Activated CD4-positive, alpha-beta memory T cell treated with anti-CD3 and anti-CD28 coated beads, Interleukin-2, amount 10 ng/mL, durations not matched to agents 7 days and 5 days (primary cell): ENCODE data around the gene TIMM9. TPM values are rescaled to one million over a fixed set of nuclear protein-coding genes. Genes with fewer than 3 reads are reported as not detected.
A peak's percentile ranks its signal among the peaks of the same experiment; 100 is the strongest.

Source experiments
- CTCF ChIA-PET: fragments of 350-600 bp; sonication (Branson Sonifier 250); formaldehyde crosslinking; loops from one replicate; lab custom pipeline; 2021; ENCODE audit warnings: antibody characterized with exemption, inconsistent platforms; lab: Charles Lee
- POLR2A ChIA-PET: fragments of 350-600 bp; sonication (Branson Sonifier 250); formaldehyde crosslinking; loops from one replicate; lab custom pipeline; 2021; ENCODE audit warnings: antibody characterized with exemption; lab: Charles Lee
- DNase-seq: peaks from one replicate; pipeline ENCODE4 v3.0.0-alpha.2; 2020
- H3K27ac Mint-ChIP-seq: one replicate; pipeline ENCODE4 v1.8.0; 2021; ENCODE audit warnings: mild to moderate bottlenecking, mixed read lengths
- H3K27me3 Mint-ChIP-seq: one replicate; pipeline ENCODE4 v1.8.0; 2021; ENCODE audit warnings: mixed read lengths
- H3K36me3 Mint-ChIP-seq: one replicate; pipeline ENCODE4 v1.8.0; 2021; ENCODE audit warnings: low read depth, mixed read lengths
- H3K4me1 Mint-ChIP-seq: one replicate; pipeline ENCODE4 v1.8.0; 2021; ENCODE audit warnings: mixed read lengths
- H3K4me3 Mint-ChIP-seq: one replicate; pipeline ENCODE4 v1.8.0; 2021; ENCODE audit warnings: mild to moderate bottlenecking, mixed read lengths
- H3K9me3 Mint-ChIP-seq: one replicate; pipeline ENCODE4 v1.8.0; 2021; ENCODE audit warnings: mixed read lengths
- total RNA-seq, 2 experiments: library from RNA; stranded (reverse); gene quantifications; one replicate each; pipeline ENCODE4 v1.2.3, GENCODE V29; 2021

The TIMM9 gene, protein sequence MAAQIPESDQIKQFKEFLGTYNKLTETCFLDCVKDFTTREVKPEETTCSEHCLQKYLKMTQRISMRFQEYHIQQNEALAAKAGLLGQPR
- total RNA-seq, result 10 to 100 TPM; 37.5 to 40.3 TPM

- DNase-seq, result peak; percentile 97
- Mint-ChIP-seq H3K9me3 (no peaks in the 10 kb centered on the region), H3K4me1 (peaks cover 46% of the 10 kb centered on the region), H3K36me3 (peaks cover 21% of the 10 kb centered on the region), H3K27me3 (no peaks in the 10 kb centered on the region), H3K27ac (peak within 1 kb of the TSS; percentile 97), H3K4me3 (peak within 1 kb of the TSS; percentile 93)
- CTCF ChIA-PET, result interaction anchor here (0.9 to 4.1 kb wide), 4 partner anchors 16 to 183 kb away, joined by 3 to 26 read pairs (median 3); partner anchors contain the start of genes PSMA3 and TOMM20L
- POLR2A ChIA-PET, result interaction anchor here (0.6 to 2.6 kb wide), 26 partner anchors 10 to 1822 kb away, joined by 3 to 61 read pairs (median 4); partner anchors contain the start of genes ACTR10, ARID4A, DAAM1 and JKAMP
Observed at GRCh38 chr14:58427281-58428117, at the start of gene TIMM9, which contains the start of gene KIAA0586. TIMM9 (minus strand) TSS chr14:58427531; CDS start chr14:58411945, 15,586 bp downstream. KIAA0586 (plus strand) TSS chr14:58427719; CDS start chr14:58428265, 546 bp downstream.

- H3K9me3 Mint-ChIP-seq, result no peaks in the 10 kb centered on the region
- DNase-seq, result no peak
- CTCF ChIA-PET, result interaction anchor here (0.7 kb wide), 1 partner anchor 10 kb away, joined by 3 read pairs; no protein-coding TSS in a partner anchor
- H3K27ac Mint-ChIP-seq, result no peak overlapping the region
- POLR2A ChIA-PET, result interaction anchor here (1.1 kb wide), 1 partner anchor 77 kb away, joined by 3 read pairs; no protein-coding TSS in a partner anchor
- no peaks in the 10 kb centered on the region for H3K4me1 Mint-ChIP-seq
- no peak overlapping the region for H3K4me3 Mint-ChIP-seq
- H3K36me3 Mint-ChIP-seq, result peaks cover 26% of the 10 kb centered on the region
- no peaks in the 10 kb centered on the region for H3K27me3 Mint-ChIP-seq
Observed at GRCh38 chr14:58476320-58476719, 49.0 kb upstream of the TIMM9 start.

- Mint-ChIP-seq H3K36me3 (peaks cover 13% of the 10 kb centered on the region), H3K27ac (no peak overlapping the region), H3K9me3 (no peaks in the 10 kb centered on the region), H3K4me1 (no peaks in the 10 kb centered on the region), H3K4me3 (no peak overlapping the region), H3K27me3 (no peaks in the 10 kb centered on the region)
- no peak for DNase-seq
- ChIA-PET POLR2A (no interaction called here), CTCF (no interaction called here)
Observed at GRCh38 chr14:58469309-58469708, 42.0 kb upstream of the TIMM9 start.

DNA sequence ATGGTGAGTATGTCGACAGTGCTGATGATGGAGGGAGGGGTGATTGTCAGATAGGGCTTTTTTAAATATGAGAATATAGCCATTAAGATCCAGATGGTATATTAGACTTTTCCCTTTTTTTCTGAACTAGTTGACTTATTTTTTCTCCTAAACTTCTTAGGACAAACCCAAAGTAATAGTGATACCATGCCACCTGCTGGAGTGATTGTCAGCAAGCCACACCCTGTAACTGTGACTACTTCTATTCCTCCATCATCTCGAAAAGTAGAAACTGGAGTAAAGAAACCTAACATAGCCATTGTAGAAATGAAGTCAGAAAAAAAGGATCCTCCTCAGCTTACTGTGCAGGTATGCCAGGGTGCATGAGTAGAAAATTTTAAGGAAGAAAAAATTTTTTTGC lies 40.2 kb upstream of the TIMM9 start:
- Mint-ChIP-seq H3K27me3 (no peaks in the 10 kb centered on the region), H3K4me3 (no peak overlapping the region), H3K9me3 (no peaks in the 10 kb centered on the region), H3K36me3 (peaks cover 13% of the 10 kb centered on the region), H3K4me1 (no peaks in the 10 kb centered on the region), H3K27ac (no peak overlapping the region)
- ChIA-PET POLR2A (no interaction called here), CTCF (no interaction called here)
- no peak for DNase-seq

- no peak overlapping the region for H3K27ac Mint-ChIP-seq
- H3K36me3 Mint-ChIP-seq, result peaks cover 17% of the 10 kb centered on the region
- CTCF ChIA-PET, result interaction anchor here (0.6 kb wide), 2 partner anchors 10 to 61 kb away, joined by 3 read pairs; no protein-coding TSS in a partner anchor
- POLR2A ChIA-PET, result no interaction called here
- H3K27me3 Mint-ChIP-seq, result no peaks in the 10 kb centered on the region
- no peaks in the 10 kb centered on the region for H3K9me3 Mint-ChIP-seq
- H3K4me1 Mint-ChIP-seq, result no peaks in the 10 kb centered on the region
- no peak overlapping the region for H3K4me3 Mint-ChIP-seq
- no peak for DNase-seq
Observed at GRCh38 chr14:58466459-58466858, 39.1 kb upstream of the TIMM9 start.

DNA sequence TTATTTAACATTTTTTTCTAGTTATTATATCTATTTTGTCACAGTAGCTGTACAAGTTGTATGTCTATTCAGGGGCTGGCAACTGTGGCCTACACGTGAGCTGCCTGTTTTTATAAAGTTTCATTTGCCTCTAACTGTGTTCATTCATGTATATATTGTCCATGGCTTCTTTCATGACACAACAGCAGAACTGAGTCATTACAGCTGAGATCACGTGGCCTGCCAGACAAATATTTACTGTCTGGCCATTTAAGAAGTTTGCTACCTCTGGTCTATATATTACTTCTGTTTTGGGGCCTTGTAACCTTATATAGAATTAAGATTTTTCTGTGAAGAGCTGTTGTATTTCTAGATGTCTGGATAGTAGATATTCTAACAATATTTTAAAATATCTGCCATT lies 38.1 kb upstream of the TIMM9 start:
- H3K4me3 Mint-ChIP-seq, result no peak overlapping the region
- H3K9me3 Mint-ChIP-seq, result no peaks in the 10 kb centered on the region
- H3K27ac Mint-ChIP-seq, result no peak overlapping the region
- POLR2A ChIA-PET, result no interaction called here
- H3K4me1 Mint-ChIP-seq, result no peaks in the 10 kb centered on the region
- H3K27me3 Mint-ChIP-seq, result no peaks in the 10 kb centered on the region
- CTCF ChIA-PET, result no interaction called here
- peaks cover 23% of the 10 kb centered on the region for H3K36me3 Mint-ChIP-seq
- no peak for DNase-seq

DNA sequence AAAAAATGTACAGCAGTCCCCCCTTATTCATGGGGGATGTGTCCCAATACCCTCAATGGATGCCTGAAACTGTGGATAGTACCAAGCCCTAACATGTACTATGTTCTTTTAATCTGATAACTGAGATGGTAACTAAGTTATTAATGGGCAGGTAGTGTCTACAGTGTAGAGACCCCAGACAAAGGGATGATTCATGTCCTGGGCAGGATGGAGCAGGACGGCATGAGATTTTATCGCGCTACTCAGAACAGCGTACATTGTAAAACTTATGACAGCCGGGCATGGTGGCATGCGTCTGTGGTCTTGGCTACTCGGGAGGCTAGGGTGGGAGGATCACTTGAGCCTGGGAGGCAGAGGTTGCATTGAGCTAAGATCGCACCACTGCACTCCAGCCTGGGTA lies 37.3 kb upstream of the TIMM9 start:
- peaks cover 3% of the 10 kb centered on the region for H3K4me1 Mint-ChIP-seq
- CTCF ChIA-PET, result no interaction called here

DNA sequence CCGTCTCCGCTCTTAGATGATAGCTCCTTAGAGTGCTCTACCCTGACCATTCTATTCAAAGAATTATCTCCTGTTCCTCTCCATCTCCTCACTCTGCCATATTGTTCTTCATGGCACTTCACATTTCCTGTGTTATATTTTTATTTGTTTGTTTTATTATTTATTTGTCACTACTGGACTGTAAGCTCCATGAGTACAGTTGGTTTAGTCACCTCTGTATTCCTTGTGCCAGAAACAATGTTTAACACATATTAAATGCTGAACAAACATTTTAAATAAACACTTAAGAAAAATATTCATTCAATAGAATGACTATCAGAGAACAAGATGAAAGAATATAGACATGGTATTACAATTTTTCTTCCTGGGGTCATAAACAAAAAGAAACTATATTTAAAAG lies 35.8 kb upstream of the TIMM9 start:
- Mint-ChIP-seq H3K9me3 (no peaks in the 10 kb centered on the region), H3K4me1 (peaks cover 3% of the 10 kb centered on the region), H3K4me3 (no peak overlapping the region), H3K36me3 (peaks cover 21% of the 10 kb centered on the region), H3K27me3 (no peaks in the 10 kb centered on the region), H3K27ac (no peak overlapping the region)
- POLR2A ChIA-PET, result no interaction called here
- DNase-seq, result no peak
- CTCF ChIA-PET, result no interaction called here

More for the DNA sequence above, 37.3 kb upstream of the TIMM9 start:
- POLR2A ChIA-PET, result no interaction called here
- H3K27me3 Mint-ChIP-seq, result no peaks in the 10 kb centered on the region
- peaks cover 23% of the 10 kb centered on the region for H3K36me3 Mint-ChIP-seq
- no peak overlapping the region for H3K27ac Mint-ChIP-seq
- no peak for DNase-seq
- no peak overlapping the region for H3K4me3 Mint-ChIP-seq
- no peaks in the 10 kb centered on the region for H3K9me3 Mint-ChIP-seq

GRCh38 chr14:58460772-58461171 lies 33.4 kb upstream of the TIMM9 start:
- POLR2A ChIA-PET, result no interaction called here
- H3K27me3 Mint-ChIP-seq, result no peaks in the 10 kb centered on the region

GRCh38 chr14:58455593-58456265 lies 28.4 kb upstream of the TIMM9 start:
- Mint-ChIP-seq H3K4me3 (no peak overlapping the region), H3K27ac (no peak overlapping the region), H3K4me1 (peaks cover 3% of the 10 kb centered on the region), H3K27me3 (no peaks in the 10 kb centered on the region), H3K36me3 (peaks cover 44% of the 10 kb centered on the region), H3K9me3 (no peaks in the 10 kb centered on the region)
- CTCF ChIA-PET, result interaction anchor here (1.8 kb wide), 1 partner anchor 59 kb away, joined by 4 read pairs; no protein-coding TSS in a partner anchor
- POLR2A ChIA-PET, result no interaction called here
- no peak for DNase-seq

More at GRCh38 chr14:58460772-58461171, 33.4 kb upstream of the TIMM9 start:
- peaks cover 37% of the 10 kb centered on the region for H3K36me3 Mint-ChIP-seq
- peaks cover 3% of the 10 kb centered on the region for H3K4me1 Mint-ChIP-seq
- H3K27ac Mint-ChIP-seq, result no peak overlapping the region
- H3K9me3 Mint-ChIP-seq, result no peaks in the 10 kb centered on the region
- no peak overlapping the region for H3K4me3 Mint-ChIP-seq
- DNase-seq, result no peak
- CTCF ChIA-PET, result no interaction called here

DNA sequence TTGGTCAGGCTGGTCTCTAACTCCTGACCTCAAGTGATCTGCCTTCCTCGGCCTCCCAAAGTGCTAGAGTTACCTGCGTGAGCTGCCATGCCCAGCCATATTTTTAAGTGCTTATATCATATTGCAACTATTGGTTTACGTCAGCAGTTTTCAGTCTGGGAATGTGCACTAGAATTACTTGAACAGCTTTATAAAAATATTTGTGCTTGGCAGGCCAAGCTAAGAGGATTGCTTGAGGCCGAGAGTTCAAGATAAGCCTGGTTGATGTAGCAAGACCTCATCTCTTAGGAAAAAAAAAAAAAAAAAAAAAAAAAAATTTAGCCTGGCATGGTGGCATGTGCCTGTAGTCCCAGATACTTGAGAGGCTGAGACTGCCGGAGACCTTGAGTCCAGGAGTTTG lies 17.3 kb upstream of the TIMM9 start:
- ChIA-PET CTCF (interaction anchor here (1.4 kb wide), 1 partner anchor 27 kb away, joined by 3 read pairs; no protein-coding TSS in a partner anchor), POLR2A (no interaction called here)
- Mint-ChIP-seq H3K27ac (no peak overlapping the region), H3K4me3 (no peak overlapping the region), H3K36me3 (peaks cover 19% of the 10 kb centered on the region), H3K9me3 (no peaks in the 10 kb centered on the region), H3K27me3 (no peaks in the 10 kb centered on the region), H3K4me1 (no peaks in the 10 kb centered on the region)
- no peak for DNase-seq

DNA sequence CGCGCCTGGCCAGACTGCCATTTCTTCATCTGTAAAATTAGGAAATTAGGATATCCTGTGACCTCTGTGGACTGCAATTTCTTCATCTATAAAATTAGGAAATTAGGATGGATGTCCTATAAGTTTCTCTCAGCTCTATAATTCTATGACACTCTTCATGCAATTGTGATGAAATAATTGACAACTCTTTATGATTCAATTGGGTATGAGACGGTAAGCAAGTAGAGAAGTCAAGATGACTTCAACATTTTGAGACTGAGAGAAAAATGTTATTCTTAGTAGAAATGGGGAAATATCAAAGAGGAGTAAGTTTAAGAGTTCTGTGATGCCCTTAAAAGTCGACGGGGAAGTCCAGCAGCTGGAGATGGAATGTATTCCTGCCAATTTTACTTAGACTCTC lies 12.1 kb upstream of the TIMM9 start:
- ChIA-PET POLR2A (no interaction called here), CTCF (no interaction called here)
- H3K36me3 Mint-ChIP-seq, result peaks cover 42% of the 10 kb centered on the region
- H3K27ac Mint-ChIP-seq, result no peak overlapping the region
- H3K4me3 Mint-ChIP-seq, result no peak overlapping the region
- no peaks in the 10 kb centered on the region for H3K4me1 Mint-ChIP-seq
- no peak for DNase-seq
- no peaks in the 10 kb centered on the region for H3K9me3 Mint-ChIP-seq
- H3K27me3 Mint-ChIP-seq, result no peaks in the 10 kb centered on the region
